Right kidney (tissue), 1 donor: ENCODE data around the gene ANTXR1.

Experiments used
- DNase-seq: peaks from one replicate; pipeline ENCODE4 v3.0.0-alpha.2; 2016

Gene ANTXR1

DNA sequence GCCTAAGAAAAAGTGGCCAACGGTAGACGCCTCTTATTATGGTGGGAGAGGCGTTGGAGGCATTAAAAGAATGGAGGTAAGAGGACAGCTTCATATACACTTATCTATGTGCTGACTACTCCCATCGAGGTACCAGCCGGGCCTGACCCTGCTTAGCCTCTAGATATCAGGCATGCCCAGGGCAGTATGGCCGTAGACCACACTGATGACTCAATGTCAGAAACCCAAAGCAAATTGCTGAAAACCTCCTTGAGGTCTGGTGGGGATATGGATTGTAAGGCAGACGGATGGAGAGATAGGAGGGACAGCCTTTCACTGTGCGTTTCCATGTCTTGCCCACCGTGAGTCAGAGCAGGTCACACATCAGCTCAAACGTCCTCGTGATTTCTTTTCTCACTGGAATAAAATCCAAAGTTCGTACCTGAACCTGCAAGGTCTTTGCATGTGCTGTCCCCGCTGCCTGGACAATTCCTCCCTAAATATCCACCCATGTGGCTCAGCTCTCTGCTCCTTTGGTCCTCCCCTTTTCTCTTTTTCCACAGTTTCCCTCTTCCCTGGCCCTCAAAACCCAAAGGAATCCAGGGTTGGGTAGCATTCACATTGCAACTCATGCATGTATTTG, 168.9 kb downstream of the ANTXR1 start:
- no peak for DNase-seq

DNA sequence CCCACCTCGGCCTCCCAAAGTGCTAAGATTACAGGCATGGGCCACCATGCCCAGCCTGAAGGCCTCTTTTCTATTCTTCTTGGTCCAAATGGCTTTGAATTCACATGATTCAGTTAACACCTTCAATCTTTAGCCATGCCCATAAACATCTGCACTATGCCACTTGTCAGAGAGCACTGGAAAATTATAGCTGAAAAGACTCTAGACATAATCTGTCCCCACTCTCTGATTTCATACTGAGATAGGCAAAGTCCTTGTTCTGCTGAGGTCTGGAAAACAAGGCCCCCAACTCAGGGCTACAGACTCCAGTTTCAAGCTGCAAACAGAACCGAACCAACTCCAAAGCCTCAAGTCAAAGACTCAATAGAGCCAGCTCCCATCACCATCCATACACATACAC, 170.7 kb downstream of the ANTXR1 start:
- no peak for DNase-seq

DNA sequence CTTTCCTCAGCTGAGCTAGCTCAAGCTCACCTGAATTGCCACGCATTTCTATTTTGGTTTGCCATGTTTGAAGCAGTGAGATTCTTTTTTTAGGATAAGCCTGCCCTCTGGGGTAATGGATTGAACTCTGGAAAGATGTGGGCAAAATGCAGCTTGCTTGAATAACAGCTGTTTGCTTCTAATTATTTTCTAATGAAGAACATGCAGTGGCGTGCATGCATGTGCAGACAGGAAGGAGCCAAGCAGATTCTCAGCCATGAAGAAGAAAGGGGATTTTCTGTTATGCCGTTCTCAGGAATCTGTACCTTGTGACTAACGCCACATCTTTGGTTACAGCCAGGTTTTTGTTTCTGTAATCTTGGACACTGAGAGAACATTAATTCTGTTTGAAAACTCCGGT, 171.2 kb downstream of the ANTXR1 start:
- no peak for DNase-seq

DNA sequence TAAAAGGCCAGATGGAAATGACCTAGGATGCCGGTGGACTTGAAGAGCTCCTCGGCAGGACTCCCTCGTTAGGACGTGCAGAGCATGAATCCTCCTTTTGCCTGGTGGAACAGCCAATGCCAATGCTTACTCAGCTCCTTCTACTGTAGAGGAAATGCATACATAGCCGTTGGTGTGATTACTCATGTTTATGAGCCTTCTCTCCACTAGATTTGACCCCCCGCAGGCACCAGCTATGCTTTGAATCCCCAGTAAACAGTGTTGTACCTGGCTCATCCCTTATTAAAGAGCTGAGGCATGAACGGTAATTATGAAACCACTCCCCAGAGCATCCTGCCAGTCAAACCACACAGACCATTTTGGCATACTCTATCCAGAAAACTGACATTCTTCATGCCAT, 172.8 kb downstream of the ANTXR1 start:
- DNase-seq = no peak

DNA sequence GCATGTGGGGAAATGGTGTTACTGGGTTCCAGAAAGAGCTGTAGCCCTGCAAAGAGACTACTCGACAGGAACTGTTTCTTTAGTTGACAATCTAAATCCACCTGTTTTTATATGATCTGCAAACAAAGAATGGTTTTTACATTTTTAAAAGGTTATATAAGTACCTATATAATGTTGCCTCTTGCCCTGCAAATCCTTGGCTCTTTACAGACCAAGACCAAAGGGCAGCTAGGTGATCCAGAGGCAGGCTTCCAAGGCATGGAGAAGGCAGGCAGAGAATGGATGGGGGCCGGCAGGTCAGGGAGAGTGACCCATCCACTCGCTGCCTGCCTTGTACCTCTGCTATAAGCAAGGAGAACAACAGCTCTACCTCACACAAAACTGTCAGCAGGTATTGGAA, 173.6 kb downstream of the ANTXR1 start:
- no peak for DNase-seq

DNA sequence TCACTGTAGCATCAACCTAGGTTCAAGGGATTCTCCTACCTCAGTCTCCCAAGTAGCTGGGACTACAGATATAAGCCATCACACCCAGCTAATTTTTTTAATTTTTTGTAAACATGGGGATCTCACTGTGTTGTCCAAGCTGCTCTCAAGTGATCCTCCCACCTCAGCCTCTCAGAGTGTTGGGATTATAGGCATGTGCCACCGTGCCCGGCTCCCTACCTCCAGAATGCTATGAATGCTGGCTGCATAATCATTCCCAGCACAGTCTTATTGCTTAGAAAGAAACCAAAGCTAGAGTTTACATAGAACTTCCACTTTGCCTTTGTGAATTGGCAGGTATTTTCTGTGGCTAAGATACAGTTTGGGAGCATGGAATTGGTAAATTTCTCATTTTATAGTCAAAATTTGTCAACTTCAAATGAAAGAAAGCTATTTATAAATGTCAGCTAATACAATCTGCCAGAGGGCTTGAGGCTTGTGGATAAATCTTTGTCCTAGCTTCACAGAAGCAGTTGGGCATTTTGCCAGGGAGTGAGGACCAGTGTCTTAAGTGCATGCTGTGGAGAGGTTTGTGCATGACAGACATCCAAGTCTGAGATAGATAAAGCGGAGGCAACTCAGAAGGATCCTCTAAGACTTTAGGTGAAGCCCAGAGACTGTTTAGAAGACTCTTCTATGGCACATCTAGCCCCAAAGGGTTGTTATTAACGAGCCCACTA, 175.4 kb downstream of the ANTXR1 start:
- DNase-seq = no peak

DNA sequence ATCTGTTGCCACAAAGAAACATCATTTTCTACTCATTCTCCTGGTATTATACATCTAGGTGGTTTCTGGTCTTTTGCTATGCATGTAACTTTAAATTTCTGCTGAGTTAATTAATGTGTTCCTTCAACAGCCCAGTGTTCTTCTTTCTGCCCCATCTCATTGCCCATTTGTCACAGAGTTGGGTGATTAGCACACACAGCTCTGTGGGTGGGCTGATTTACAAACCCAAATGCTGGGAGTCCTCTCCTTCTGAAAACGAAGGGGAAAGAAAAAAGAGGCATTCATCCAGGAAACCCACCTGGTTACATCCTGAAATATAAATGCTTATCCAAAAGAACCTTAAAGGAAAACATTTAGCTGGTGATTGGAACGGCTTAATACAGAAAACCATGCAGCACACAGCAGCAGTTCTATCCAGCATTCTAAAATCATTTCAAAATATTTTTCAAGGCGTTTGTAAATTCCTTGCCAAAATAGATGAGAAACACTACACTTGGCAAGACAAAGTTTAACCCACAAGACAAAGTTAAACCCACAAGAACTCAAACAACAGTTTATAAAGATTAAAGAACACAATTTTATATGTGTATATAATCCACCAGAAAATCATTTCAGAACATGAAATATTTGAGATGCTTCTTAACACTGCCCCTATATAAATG, 177.9 kb downstream of the ANTXR1 start:
- no peak for DNase-seq

DNA sequence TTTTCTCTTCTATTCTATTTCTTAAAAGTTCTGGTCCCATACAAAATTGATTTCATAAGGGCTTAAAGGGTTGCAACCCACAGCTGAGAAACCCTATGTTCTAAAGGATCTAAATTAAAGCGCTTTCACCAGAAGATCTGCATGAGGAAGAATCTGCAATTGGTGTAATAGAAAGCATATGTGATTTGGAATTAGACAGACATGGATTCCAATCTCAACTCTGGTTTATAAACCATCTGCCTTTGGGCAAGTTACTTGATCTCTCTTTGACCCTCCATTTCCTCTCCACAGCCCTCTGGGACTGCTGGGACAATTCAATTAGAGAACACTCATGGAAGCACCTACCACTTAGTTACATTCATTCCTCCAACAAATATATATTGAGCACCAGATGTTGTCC, 178.7 kb downstream of the ANTXR1 start:
- no peak for DNase-seq

DNA sequence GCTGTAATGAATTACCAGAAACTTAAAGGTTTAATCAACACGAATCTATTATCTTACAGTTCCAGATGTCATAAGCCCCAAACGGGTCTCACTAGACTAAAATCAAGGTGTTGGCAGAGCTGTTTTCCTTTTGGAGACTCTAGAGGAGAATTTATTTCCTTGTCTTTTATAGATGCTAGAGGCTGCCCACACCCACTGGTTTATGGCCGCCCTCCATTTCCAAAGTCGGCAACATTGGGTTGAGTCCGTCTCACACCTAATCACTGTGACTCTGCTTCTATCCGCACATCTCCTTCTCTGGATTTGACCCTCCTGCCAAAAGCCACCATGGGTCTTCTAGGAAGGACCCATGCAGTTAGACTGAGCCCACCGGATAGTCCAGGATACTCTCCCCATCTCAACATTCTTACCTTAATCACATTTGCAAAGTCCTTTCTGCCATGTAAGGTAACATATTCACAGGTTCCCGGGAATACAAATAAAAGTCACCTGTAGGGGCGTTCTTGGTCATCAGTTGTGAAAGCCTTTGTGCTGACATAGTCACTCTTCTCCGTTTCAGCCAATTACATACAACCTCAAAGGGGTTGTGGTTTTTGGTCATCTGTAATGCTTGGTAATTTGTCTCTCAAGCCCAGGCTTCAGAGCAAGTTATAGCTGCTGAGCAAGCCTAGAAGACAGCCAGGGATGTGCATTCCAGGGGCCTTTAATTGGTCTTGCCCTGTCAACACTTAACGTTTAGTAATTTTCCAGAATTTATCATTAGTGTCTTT, 179.4 kb downstream of the ANTXR1 start:
- no peak for DNase-seq

DNA sequence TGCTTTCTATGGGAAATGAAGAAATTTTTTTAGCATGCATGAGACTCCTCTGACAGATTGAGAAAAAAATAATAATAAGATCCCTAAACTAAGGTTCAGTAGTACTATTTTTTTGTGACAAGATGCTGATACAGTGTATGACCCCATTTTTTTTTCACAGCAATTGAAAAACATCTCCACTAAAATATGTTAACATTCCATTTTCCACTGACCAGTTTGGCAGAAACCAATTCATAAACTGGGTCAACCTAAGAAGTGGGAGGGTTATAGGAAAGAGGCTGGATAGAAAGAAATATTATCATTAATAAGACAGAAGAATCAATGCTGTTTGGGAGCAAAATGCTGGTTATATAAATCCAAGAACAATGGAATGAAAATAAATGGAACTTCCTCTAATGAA, 182.7 kb downstream of the ANTXR1 start:
- no peak for DNase-seq

DNA sequence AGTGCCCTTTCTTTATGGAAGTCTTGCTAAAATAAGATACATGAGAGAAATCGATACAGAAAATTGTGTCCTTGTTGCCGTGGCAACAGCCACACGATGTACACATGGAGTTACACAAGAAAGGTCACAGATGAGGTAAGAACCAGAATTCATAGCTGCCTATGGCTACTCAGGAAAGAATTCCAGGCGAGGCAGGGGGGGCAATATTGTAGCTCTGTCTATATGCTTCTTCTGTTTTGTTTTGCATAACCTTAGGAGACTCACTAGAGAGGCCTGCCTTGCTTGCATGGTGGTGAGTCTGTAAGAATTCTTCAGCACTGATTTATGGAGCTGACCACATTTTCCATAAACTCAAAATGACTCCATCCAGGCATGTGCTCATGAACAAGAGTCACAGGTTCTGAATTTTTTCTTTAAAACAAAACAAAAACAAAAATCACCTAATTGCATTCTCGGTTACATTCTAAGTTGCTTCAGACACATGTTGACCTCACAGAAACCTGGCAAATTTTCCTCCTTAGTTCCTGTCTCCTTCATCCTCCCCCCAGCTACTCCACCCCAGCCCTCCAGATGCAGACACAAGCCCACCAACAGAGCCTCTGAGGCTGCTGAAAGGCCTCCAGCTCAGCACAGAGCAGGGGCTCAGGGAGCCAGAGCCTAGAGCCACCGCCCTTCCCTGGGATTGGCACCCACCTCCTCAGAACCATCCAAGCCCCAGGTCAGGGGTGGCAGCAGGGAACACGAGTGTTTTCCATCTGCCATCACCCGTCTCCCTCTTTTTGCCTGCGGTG, 183.5 kb downstream of the ANTXR1 start:
- no peak for DNase-seq

DNA sequence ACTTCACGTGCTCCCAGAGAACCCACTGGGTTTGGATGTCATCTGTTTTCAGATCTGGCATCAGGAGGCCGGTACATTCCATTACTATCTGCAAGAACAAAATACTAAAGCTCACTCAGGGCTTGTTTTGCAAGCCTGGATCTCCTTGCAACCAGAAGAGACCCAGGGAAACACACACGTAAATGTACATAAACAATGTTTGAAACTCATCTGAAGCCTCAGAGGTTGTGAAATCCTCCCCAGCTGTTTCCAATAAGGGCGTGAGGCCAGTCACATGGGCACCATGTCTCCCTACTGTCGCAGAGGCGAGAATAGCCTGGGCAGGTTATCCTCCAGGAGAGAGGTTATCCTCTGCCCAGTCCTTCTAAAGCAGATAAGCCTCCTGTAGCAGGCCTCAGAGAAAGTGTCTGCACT, 187.1 kb downstream of the ANTXR1 start:
- no peak for DNase-seq

DNA sequence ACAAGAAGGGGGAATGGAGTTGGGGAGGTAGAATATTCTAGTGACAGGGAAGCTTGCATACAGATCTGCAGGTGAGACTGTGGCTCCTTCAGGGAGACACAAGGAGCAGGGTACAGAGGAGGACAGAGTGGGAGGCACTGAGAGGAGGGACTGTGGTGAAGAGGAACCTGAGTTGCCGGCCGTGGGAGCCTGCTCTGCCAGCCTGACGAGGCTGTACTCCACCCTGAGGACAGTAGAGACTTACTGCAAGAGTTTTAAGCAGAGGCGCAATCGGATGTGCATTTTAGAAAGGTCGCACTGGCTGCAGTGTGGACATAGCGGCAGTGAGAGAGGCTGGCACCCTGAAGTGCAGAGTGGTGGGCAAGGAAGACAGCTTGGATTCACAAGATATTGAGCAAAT, 188.3 kb downstream of the ANTXR1 start:
- DNase-seq = no peak

DNA sequence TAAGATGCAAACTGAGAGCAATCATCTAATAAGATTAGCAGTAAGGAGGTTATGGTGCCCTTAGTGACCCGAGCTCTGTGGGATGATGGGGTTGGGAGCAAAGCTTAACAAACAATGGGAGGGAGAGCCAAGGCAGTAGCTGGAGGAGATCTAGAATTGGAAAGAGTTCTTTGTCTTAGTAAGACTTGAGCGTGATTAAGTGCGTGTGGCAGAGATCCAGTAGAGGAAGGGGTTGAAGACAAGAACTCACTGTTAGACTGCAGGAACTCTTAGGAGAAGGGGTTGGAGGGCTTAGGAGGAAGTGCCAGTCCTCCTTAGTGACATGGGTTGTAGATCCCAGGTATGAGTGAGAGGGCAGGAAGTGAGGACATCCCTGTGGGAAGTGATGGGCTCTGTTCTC, 189.3 kb downstream of the ANTXR1 start:
- DNase-seq = no peak

DNA sequence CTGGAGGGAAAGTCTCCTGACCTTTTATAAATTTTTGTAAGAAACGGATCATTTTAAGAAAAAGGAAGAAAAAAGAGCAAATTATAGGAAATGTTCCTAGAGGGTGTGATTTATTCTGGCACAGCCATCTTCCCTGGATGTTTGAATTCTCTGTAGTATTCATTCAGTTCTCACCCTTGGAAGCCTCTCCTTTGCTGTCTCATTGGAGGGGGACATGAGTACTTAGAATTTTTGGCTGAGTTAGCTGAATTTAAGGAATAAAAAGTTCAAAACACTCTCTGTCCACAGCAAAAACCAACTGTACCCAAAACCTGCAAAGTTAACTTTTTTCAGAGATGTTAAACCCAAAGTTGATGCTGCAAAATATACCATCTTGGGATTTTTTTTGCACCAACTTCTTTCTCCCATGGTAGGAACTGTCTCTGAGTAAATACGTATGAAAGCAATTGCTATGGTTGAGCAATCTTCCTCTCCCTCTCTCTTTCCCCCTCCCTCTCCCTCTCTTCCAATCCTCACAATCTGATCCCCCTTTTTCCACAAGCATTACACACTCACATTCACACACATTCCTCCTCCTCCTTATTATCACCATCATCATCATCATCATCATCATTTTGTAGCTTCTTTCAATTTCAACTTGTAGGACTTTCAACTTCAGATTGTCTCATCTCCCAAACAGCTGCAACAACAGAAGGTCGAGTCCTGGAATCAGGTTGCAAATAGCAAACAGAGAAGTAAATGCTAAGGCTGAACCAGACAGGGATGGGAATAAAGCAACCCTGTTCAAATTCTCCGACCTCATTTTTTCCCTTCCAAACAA, 190.4 kb downstream of the ANTXR1 start:
- DNase-seq = no peak

DNA sequence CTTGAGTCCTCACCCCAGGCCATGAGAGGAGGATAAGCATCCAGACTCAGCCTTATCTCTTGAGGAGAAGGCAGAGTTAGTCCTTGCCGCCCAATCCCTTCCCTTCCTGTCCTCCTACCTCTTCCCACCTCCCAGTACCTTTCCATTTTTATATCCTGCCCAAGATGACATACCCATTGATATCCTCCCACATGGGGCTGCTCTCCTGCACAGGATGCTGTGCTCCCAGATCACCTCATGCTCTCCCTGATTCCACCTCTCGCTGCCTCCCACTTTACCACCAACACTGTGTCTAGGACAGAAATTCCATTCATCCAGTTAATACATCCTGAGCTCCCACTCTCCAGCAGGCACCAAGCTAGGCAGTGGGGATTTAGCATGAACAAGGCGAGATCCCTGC, 191.7 kb downstream of the ANTXR1 start:
- no peak for DNase-seq

DNA sequence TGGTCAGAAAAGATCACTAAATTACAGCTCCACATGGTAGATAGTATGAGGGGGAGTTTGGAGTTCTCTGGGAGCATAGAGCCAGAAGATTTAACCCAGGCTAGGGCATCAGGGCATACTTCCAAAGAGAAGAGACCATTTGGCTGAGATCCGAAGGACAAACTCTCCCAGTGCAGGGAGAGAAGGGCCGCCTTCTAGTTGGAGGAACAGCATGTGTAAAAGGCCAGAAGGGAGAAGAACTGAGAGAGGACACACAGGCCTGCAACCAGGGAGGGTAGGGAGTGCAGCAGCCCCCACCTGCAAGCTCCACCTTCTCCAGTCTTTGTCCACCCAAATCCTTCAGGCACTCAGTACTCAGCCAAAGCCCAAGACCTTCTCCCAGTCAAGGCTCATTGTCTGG, 192.1 kb downstream of the ANTXR1 start:
- DNase-seq = no peak

DNA sequence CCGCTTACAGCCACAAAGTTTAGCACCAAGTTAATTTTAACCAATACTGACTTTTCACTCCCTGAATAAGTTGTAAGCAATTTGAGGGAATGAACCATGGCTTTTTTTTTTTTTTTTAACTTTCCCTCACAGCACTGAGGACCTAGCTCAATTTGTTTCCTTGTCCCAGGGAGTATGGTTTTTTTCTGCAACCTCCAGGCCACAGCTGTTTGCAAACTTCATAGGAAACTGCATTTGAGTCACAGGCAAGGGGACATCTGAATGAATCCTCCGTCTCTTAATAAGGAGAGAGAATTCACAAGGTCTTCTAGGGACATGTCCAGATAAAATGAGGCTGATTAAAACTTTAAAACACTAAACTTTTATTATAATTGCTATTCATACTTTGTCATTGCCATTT, 192.5 kb downstream of the ANTXR1 start:
- no peak for DNase-seq

DNA sequence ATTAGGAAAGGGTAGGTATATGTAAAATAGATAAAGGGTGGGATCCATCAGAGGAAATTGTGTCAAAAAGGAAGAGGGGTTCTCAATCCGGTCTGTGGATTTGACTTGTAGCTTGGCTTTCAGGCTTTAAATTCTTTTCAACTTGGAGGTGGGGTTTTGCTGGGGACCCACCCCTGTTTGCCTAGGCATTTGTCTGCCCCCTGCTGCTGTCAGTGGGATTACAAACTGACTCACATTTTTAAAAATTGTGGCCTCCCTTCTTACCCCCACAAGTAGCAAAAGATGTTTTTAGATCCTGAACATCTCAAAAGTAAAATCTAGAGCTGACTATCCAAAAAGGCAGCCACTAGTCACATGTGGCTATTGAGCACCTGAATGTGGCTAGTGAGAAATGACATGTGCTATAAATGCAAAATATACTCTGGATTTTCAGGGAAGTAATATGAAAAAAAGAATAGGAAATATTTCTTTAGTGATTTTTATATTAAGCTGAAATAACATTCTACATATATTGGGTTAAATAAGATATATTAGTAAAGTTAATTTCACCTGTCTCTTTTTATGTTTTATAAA, 195.1 kb downstream of the ANTXR1 start:
- DNase-seq = no peak

DNA sequence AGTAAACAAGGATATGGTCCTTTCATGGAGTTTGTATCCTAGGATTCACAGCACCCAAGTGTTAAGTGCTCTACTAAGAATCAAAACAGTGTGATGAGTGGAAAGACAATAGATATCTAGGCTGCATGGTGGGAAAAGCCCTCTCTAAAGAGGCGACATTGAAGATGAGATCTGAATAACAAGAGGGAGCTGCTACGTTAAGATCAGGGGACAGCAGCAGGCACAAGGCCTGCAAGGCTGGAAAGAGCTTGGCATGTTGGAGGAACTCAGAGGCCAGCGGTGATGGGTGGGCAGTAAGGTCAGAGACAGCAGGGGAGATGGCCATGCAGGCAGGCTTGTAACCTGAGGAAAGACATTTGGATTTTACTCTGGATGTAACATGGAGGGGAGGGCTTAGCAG, 196.5 kb downstream of the ANTXR1 start:
- no peak for DNase-seq

DNA sequence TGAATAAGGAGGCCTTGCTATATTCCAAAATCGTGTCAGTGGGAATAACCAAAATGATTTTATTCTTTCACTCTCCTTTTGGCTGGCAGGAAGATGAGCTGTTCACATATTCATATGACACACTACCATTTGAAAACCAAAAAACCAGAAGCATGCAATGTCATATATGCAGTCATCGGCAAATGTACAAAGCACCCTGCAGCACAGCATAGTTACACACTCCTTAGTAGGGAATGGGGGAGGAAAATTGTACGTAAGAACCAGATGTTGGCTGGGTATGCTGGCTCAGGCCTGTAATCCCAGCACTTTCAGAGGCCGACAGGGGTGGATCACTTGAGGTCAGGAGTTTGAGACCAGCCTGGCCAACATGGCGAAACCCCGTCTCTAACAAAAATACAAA, 197.4 kb downstream of the ANTXR1 start:
- no peak for DNase-seq
